Small intestine (tissue), 7 donors: ENCODE data around the gene PYDC1. TPM values are rescaled to one million over a fixed set of nuclear protein-coding genes. Genes with fewer than 3 reads are reported as not detected.
"Not testable (repeated sequence)": the region's sequence is repeated elsewhere in the genome, so short reads cannot be mapped to it uniquely, and the experiment has no call there.

Source experiments
- DNase-seq, 2 donors: peaks; one replicate each; pipeline versions ENCODE4 v3.0.0 to v3.0.0-alpha.2; 2013
- FAIRE-seq: peaks from 2 replicates; lab custom pipeline; 2012; peaks lifted over from hg19 to GRCh38; lab: Jason Lieb, UNC
- H3K27ac ChIP-seq, 3 donors: one replicate each; pipeline ENCODE4 v1.5.1; 2013; ENCODE audit warnings: low read length in 2 of 3, mild to moderate bottlenecking in 2 of 3, control low read depth in 1 of 3, inconsistent platforms in 1 of 3, low read depth in 1 of 3, moderate library complexity in 1 of 3
- H3K27me3 ChIP-seq, 3 donors: one replicate each; pipeline ENCODE4 v1.6.1; 2013; ENCODE audit warnings: low read length in 3 of 3, inconsistent platforms in 1 of 3; ENCODE audit not compliant: control insufficient read depth in 3 of 3, insufficient read depth in 3 of 3
- H3K36me3 ChIP-seq, 3 donors: one replicate each; pipeline ENCODE4 v1.6.1; 2013; ENCODE audit warnings: low read length in 3 of 3, inconsistent platforms in 1 of 3, low read depth in 1 of 3, mild to moderate bottlenecking in 1 of 3, moderate library complexity in 1 of 3; ENCODE audit not compliant: control insufficient read depth in 3 of 3, insufficient read depth in 2 of 3
- H3K4me1 ChIP-seq, 3 donors: one replicate each; pipeline ENCODE4 v1.6.1; 2013; ENCODE audit warnings: low read length in 2 of 3, inconsistent platforms in 1 of 3, low read depth in 1 of 3, mild to moderate bottlenecking in 1 of 3, moderate library complexity in 1 of 3; ENCODE audit not compliant: control insufficient read depth in 3 of 3, insufficient read depth in 2 of 3
- H3K4me3 ChIP-seq, 3 donors: one replicate each; pipeline ENCODE4 v1.5.1; 2013; ENCODE audit warnings: low read length in 3 of 3, control low read depth in 1 of 3, inconsistent platforms in 1 of 3, low read depth in 1 of 3, mild to moderate bottlenecking in 1 of 3, moderate library complexity in 1 of 3
- H3K9me3 ChIP-seq, 2 donors: one replicate each; pipeline ENCODE4 v1.6.1; 2013; ENCODE audit warnings: low read depth in 1 of 2, low read length in 1 of 2; ENCODE audit not compliant: control insufficient read depth in 2 of 2, insufficient read depth in 1 of 2
- WGBS, 3 donors: extraction: QIAGEN DNeasy Blood & Tissue Kit; methylation state at CpG; one replicate each; pipeline ENCODE4 v1.1.7; 2013; 5-methylcytosine and 5-hydroxymethylcytosine counted together
- polyA plus RNA-seq, 4 donors: library from polyadenylated mRNA; stranded (reverse) in 3 of 4; unstranded in 1 of 4; fragments of 200-250 nt in 3 of 4; fragments of 120-200 nt in 1 of 4; gene quantifications; one replicate each; pipeline versions ENCODE4 v1.2.1 to v1.2.3, GENCODE V29; 2013
- donor health status: healthy with polysubstance abuse.
- donor health status: control.
- donor health status: control.
- donor health status: Bipolar disorder and iron deficiency.
- donor health status: healthy.

PYDC1 gene
- polyA plus RNA-seq, 4 donors, result 0.32 TPM; not detected in 3

DNA sequence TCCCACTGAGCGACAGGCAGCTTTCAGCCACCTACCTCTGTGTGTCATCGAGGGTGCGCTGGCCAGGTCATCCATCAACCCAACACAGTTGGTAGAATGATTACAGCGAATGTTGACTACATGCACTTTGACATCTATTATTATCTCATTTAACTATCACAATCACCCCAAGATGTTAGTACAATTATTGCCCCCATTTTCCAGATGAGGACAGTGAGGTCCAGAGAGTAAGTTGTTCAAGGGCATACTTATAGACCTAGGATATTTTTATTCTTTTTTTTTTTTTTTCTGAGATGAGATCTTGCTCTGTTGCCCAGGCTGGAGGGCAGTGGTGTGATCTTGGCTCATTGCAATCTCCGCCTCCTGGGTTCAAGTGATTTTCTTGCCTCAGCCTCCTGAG is 34.5 kb upstream of the PYDC1 start:
- Histone ChIP-seq H3K4me3 (no peak overlapping the region), H3K27ac (no peak overlapping the region), H3K9me3 (no peaks in the 10 kb centered on the region), H3K4me1 (peaks cover 0 to 9% (median 2%) of the 10 kb centered on the region in 3 donors), H3K27me3 (no peaks in the 10 kb centered on the region), H3K36me3 (no peaks in the 10 kb centered on the region)
- DNase-seq (no peak), FAIRE-seq (no peak)
- WGBS, 3 donors, result 95 to 99% (median 96%) methylated on average over 5 of the region's 5 CpGs

DNA sequence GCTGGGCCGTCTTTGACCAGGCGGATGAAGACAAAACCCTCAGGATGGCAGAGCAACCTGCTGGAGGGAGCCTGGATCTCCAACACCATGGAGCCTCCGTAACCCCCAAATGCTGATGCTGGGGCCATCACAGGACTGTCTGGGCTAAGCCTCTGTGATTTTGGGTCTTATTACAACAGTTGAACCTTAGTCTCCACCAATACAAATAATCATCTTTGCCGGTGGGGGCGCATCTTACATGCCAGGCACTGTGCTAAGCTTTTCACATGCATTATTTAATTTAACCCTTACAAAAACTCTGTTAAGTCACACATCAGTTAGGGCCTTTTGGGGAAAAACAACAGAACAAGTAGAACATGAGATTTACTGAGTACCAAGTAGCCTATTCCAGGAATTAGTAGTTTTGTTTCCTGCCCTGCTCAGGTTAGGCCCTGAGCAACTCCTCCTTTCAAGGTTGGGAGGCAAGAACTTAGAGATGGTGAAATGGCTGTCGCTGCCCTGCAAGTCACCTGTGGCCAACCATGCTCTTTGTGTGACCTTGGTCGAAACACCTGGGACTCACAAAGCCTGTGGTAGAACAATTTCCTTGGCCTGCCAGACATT is 33.9 kb upstream of the PYDC1 start:
- no peak for FAIRE-seq
- 85 to 88% (median 87%) methylated on average over 7 of the region's 7 CpGs for WGBS, 3 donors
- H3K4me1 ChIP-seq, result peaks cover 0 to 9% (median 2%) of the 10 kb centered on the region in 3 donors

DNA sequence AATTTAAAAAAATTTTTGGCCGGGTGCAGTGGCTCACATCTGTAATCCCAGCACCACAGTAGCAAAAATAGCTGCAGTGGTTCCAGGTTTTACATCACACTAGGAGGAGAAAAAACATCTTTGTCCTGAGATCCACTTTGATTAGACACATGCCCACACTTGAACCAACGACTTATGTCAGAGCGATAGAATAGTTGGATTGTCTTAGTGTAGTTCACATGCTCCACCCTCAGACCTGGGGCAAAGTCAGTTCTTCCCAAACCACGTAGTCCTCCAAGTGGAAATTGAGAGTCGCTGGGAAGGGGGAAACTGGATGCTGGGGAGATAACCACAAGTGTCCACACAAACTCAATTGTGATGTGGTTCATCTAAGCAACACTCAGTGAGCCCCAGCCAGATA is 31.4 kb upstream of the PYDC1 start:
- peaks cover 0 to 5% (median 2%) of the 10 kb centered on the region in 3 donors for H3K4me1 ChIP-seq
- no peak for DNase-seq
- no peaks in the 10 kb centered on the region for H3K36me3 ChIP-seq
- WGBS, 3 donors, result 42 to 77% (median 62%) methylated on average over 5 of the region's 5 CpGs
- H3K9me3 ChIP-seq, result no peaks in the 10 kb centered on the region
- no peak for FAIRE-seq
- H3K4me3 ChIP-seq, result no peak overlapping the region
- no peak overlapping the region for H3K27ac ChIP-seq
- no peaks in the 10 kb centered on the region for H3K27me3 ChIP-seq

More for the DNA sequence above, 33.9 kb upstream of the PYDC1 start:
- H3K36me3 ChIP-seq, result no peaks in the 10 kb centered on the region
- H3K4me3 ChIP-seq, result no peak overlapping the region
- no peaks in the 10 kb centered on the region for H3K27me3 ChIP-seq
- no peak overlapping the region for H3K27ac ChIP-seq
- no peaks in the 10 kb centered on the region for H3K9me3 ChIP-seq
- DNase-seq, result no peak

DNA sequence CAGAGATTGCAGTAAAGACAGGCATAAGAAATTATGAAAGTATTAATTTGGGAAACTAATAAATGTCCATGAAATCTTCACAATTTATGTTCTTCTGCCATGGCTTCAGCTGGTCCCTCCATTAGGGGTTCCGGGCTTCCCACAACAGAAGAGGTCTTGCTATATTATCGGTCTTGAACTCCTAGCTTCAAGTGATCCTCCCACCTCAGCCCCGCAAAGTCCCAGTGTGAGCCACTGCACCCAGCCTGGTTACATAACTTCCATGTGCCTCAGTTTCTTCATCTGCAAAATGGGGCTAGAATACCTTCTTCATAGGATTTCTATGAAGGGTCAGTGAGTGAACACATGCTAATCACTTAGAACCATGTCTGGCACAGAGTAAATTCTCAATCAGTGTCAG is 29.4 kb upstream of the PYDC1 start:
- H3K4me3 ChIP-seq, result no peak overlapping the region
- no peaks in the 10 kb centered on the region for H3K9me3 ChIP-seq
- FAIRE-seq (no peak), DNase-seq (no peak)
- no peaks in the 10 kb centered on the region for H3K4me1 ChIP-seq
- 87 to 96% (median 94%) methylated on average over 3 of the region's 3 CpGs for WGBS, 3 donors
- H3K27ac ChIP-seq, result no peak overlapping the region
- no peaks in the 10 kb centered on the region for H3K27me3 ChIP-seq
- no peaks in the 10 kb centered on the region for H3K36me3 ChIP-seq

DNA sequence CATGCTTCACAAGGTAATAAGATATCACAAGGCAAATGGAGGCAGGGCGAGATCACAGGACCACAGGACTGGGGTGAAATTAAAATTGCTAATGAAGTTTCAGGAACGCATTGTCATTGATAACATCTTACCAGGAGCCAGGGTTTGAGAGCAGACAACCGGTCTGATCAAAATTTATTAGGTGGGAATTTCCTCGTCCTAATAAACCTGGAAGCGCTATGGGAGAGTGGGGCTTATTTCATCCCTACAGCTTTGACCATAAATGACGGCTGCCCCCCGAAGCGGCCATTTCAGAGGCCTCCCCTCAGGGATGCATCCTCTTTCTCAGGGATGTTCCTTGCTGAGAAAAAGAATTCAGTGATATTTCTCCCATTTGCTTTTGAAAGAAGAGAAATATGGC is 28.7 kb upstream of the PYDC1 start:
- H3K9me3 ChIP-seq, H3K4me1 ChIP-seq, FAIRE-seq, H3K4me3 ChIP-seq, H3K27ac ChIP-seq, DNase-seq, H3K36me3 ChIP-seq, H3K27me3 ChIP-seq: not testable (repeated sequence)
- whole genome bisulfite sequencing, 3 donors, result 49 to 73% (median 69%) methylated on average over 8 of the region's 8 CpGs

DNA sequence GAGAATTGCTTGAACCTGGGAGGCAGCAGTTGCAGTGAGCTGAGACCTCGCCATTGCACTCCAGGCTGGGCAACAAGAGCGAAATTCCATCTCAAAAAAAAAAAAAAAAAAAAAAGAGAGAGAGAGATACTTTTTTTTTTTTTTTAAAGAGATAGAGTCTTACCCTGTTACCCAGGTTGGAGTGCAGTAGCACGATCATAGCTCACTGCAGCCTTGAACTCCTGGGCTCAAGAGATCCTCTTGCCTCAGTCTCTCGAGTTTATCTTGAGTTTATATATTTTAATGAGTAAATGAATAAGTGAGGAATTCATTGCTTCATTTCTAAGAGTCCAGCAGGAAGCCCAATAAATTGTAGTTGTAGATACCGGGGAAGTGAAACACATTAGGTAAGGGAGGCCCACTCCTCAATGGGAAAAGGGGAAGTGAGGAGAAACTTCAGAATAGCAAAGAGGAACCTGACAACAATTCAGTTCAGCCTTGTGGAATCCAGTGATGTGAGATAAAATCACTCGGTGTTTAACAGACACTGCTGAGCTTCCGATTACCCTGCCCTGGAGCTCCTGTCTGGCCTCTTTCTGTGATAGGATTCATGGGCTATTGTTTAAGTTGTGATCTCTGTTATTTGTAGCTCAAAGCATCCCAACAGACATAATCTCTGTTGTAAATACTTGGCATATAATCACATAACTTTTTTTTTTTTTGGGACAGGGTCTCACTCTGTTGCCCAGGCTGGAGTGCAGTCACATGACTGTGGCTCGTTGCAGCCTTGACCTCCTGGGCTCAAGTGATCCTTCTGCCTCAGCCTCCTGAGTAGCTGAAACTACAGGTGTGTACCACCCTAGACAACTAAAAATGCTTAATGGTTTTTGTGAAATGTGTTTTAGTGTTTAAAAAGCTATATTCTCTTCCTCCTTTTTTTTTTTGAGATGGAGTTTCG is 27.1 kb upstream of the PYDC1 start:
- H3K27ac ChIP-seq, result no peak overlapping the region
- FAIRE-seq (no peak), DNase-seq (no peak)
- H3K36me3 ChIP-seq, result no peaks in the 10 kb centered on the region
- H3K27me3 ChIP-seq, result no peaks in the 10 kb centered on the region
- no peaks in the 10 kb centered on the region for H3K9me3 ChIP-seq
- WGBS, 3 donors, result 54 to 60% (median 60%) methylated on average over 7 to 9 of the region's 9 CpGs
- no peaks in the 10 kb centered on the region for H3K4me1 ChIP-seq
- H3K4me3 ChIP-seq, result no peak overlapping the region

DNA sequence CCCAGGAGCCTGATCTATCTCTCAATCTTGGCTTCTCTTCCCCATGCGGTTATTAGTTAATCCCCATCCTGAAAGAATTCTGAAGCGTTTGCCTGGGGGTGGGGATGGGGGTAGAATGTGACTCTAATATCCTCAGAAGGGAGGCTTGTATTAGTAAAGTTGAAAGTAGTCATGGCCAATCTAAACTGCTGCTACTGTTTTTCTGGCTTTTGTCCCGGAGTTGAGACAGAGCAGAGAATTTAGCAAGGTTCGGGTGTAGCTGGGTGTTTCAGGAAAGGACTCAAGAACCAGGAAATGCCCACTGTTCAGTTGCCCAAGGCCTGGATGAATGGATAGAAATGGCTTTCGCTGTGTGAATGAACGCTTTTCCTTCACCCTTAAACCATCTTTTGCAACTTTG is 25.3 kb upstream of the PYDC1 start:
- 54 to 62% (median 61%) methylated on average over 6 of the region's 6 CpGs for WGBS, 3 donors
- H3K27ac ChIP-seq, result no peak overlapping the region
- H3K4me3 ChIP-seq, result no peak overlapping the region
- DNase-seq (no peak), FAIRE-seq (no peak)
- H3K9me3 ChIP-seq, result no peaks in the 10 kb centered on the region
- no peaks in the 10 kb centered on the region for H3K4me1 ChIP-seq
- no peaks in the 10 kb centered on the region for H3K36me3 ChIP-seq
- H3K27me3 ChIP-seq, result no peaks in the 10 kb centered on the region

DNA sequence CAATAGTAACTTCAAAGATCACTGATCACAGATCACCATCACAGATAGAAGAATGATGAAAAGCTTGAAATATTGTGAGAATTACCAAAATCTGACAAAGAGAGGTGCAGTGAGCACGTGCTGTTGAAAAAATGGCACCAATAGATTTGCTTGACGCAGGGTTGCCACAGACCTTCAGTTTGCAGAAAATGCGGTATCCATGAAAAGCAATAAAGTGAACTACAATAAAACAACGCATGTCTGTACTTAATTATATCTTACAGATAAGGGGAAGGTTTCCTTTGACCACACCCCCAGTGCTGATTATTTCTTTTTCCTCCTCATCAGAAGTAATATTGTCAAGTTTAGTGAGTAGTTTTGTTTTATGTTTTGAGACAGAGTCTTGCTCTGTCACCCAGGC is 21.1 kb upstream of the PYDC1 start:
- H3K27ac ChIP-seq, result no peak overlapping the region
- no peaks in the 10 kb centered on the region for H3K36me3 ChIP-seq
- no peak overlapping the region for H3K4me3 ChIP-seq
- DNase-seq, result peak; percentile 46 to 58
- FAIRE-seq, result no peak
- no peaks in the 10 kb centered on the region for H3K4me1 ChIP-seq
- H3K9me3 ChIP-seq, result peaks cover 0 to 8% of the 10 kb centered on the region in 2 donors
- H3K27me3 ChIP-seq, result no peaks in the 10 kb centered on the region
- WGBS, 3 donors, result 14 to 64% (median 42%) methylated on average over 4 of the region's 4 CpGs
